NCI-H2196 (cell line): ENCODE data around the gene BSG.

Experiments used
- DNase-seq: peaks from one replicate; lab custom pipeline; 2025; ENCODE audit not compliant: unreplicated experiment; lab: John Stamatoyannopoulos, UW

BSG gene

GRCh38 chr19:539429-540030, 32.9 kb upstream of the BSG start:
- no peak for DNase-seq

GRCh38 chr19:540867-541637, 31.3 kb upstream of the BSG start:
- DNase-seq = no peak

GRCh38 chr19:541699-542098, 30.7 kb upstream of the BSG start:
- DNase-seq = no peak

- no peak for DNase-seq
Measured at GRCh38 chr19:542173-542866, 30.1 kb upstream of the BSG start.

GRCh38 chr19:543910-544608, 28.3 kb upstream of the BSG start, which contains the start of gene GZMM:
Gene GZMM, plus strand, starts transcription at chr19:544053. Its CDS starts 19 bp downstream, at chr19:544072.
- DNase-seq = no peak

- DNase-seq = no peak
Measured at GRCh38 chr19:547117-547516, 25.3 kb upstream of the BSG start.

- DNase-seq = no peak
Measured at GRCh38 chr19:547836-548720, 24.3 kb upstream of the BSG start.

GRCh38 chr19:548886-549830, 23.2 kb upstream of the BSG start:
- DNase-seq = no peak

- no peak for DNase-seq
Measured at GRCh38 chr19:554817-555216, 17.6 kb upstream of the BSG start.

- no peak for DNase-seq
Measured at GRCh38 chr19:555474-555808, 17.0 kb upstream of the BSG start.

GRCh38 chr19:556611-557382, 15.6 kb upstream of the BSG start:
- no peak for DNase-seq

GRCh38 chr19:558770-559439, 13.5 kb upstream of the BSG start:
- DNase-seq = no peak

GRCh38 chr19:560121-560520, 12.3 kb upstream of the BSG start:
- DNase-seq = no peak

- DNase-seq = no peak
Measured at GRCh38 chr19:566403-566802, 6.0 kb upstream of the BSG start.

- DNase-seq = no peak
Measured at GRCh38 chr19:566844-567243, 5.6 kb upstream of the BSG start.

- DNase-seq = no peak
Measured at GRCh38 chr19:567296-567900, 5.0 kb upstream of the BSG start.

GRCh38 chr19:570251-570686, 2.1 kb upstream of the BSG start:
- DNase-seq = peak; percentile 23
